Activated T-helper 9 cell treated with anti-CD3 and anti-CD28 coated beads, Interleukin-2, amount 50 U/mL, for 16 hours (primary cell): ENCODE measurements around the gene PIGT.
A peak's percentile ranks its signal among the peaks of the same experiment; 100 is the strongest.

Experiments
- DNase-seq: peaks from one replicate; pipeline ENCODE4 v3.0.0-alpha.2; 2020; ENCODE audit warnings: low read depth

The PIGT gene

DNA sequence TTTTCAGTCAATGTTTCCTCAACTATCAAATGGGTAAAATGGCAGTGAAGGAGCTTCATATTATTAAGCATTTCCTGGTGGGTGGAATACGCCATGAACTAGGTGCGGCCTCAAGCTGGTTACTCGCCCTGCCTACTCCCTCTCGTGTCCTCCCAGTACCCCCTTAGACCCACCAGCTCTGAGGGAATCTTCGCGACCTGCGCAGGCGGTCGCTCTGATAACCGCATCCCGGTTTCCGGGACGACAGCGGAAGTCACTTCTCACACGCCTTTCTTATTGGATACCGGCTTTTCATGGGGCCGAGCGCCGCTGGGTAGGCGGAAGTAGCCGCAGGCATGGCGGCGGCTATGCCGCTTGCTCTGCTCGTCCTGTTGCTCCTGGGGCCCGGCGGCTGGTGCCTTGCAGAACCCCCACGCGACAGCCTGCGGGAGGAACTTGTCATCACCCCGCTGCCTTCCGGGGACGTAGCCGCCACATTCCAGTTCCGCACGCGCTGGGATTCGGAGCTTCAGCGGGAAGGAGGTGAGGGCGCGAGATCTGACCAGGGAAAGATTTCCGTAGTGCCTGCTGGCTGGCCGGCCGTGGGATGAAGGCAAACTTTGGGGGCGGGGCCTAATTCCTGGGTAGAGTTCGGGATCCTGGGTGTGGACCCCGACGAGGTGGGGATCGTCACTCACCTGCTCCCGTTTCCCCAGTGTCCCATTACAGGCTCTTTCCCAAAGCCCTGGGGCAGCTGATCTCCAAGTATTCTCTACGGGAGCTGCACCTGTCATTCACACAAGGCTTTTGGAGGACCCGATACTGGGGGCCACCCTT, at the start of gene PIGT:
TSS of gene PIGT (plus strand) at position 320 of the 816 bp plus-strand sequence. CDS start at position 336, 16 bp downstream.
- peak; percentile 83 for DNase-seq

DNA sequence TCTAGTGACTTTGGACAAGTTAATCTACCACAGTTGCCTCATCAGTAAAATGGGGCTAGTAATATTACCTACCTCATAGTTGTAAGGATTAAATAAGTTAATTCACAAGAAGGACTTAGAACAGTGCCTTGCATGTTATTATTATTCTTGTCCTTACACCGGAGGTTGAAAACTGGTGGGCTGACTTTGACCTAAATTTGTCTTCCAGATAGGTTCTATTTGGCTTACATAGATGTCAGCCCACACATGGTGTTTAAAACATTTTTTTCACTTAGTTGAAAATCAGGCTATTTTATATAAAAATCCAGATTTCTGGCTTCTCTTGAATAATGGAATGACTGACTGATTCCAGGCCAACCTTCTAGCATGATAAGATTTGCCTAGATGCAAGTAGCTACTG, 49.7 kb upstream of the PIGT start:
- no peak for DNase-seq

DNA sequence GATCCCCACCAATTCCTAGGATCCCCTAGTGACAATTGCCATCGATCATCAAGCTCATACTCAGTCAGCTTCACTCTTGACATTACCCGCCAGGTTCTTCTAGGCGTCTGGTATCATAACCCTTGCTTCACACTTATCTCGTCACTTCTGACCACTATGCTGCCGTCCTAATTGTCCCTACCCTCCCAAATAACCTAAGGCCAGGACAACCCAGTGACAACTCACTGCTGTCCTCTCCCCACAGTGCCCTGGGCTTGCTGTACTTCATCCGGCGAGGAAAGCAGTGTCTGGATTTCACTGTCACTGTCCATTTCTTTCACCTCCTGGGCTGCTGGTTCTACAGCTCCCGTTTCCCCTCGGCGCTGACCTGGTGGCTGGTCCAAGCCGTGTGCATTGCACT, 49.3 kb upstream of the PIGT start:
- DNase-seq, result no peak

GRCh38 chr20:45367126-45367525, 48.8 kb upstream of the PIGT start:
- no peak for DNase-seq

GRCh38 chr20:45368221-45368980, 47.5 kb upstream of the PIGT start:
- no peak for DNase-seq

GRCh38 chr20:45370571-45371160, 45.3 kb upstream of the PIGT start:
- no peak for DNase-seq

DNA sequence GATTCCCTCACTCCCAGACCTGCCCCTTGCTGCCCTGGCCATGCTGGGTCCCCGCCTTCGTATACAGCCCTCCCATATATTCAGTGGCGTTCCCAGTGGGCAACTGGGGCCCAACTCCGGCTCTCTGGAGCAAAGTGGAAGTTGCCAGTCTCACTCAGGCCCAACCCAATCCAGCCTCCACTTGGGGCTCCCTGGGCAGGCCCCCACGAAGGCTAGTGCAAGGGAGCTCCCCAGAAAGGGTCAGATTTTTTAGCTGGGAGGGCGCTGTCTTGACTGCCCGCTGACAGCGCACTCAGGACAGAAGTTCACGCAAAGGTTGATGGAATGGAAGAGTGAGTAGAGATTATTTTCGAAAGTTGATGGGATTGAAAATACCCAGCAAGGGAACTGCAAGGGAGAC, 43.7 kb upstream of the PIGT start:
- no peak for DNase-seq

GRCh38 chr20:45372646-45373352, 43.1 kb upstream of the PIGT start:
- no peak for DNase-seq

DNA sequence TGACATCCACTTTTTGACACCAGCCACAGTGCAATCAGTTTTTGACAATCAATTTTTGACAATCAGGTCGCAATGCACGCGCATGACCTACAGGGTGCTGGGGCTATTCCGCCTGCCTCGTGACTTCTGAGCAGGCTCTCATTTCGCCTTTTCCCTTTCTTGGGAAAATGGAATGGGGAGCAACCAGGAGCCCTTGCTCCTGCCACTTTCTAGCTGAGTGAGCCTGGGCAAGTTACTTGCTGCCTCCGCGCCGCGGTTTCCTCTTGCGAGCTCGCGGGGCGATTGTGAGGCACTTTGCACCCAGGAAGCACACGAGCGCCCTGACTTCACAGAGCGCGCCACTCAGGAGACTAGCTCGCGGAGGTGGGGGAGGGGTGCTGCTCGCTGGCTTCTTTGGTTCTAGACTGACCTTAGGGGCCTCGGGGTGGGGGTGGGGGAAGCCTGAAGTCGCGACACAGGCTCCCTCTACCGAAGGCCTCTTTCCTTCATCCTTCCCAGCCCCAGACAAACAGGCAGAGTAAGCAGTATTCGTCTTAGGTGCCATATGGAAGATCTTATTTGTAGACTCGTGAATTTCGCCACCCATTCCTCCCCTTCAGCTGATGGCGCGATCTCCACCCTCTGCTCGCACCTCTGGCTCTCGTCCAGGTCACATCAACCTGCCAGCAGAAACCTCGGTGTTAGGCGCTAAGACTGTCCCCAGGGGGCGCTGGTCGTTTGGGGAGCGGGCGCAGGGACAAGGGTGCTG, 42.4 kb upstream of the PIGT start:
- DNase-seq, result peak; percentile 85

- no peak for DNase-seq
Observed at GRCh38 chr20:45374101-45374467, 41.9 kb upstream of the PIGT start.

GRCh38 chr20:45374966-45375365, 41.0 kb upstream of the PIGT start:
- no peak for DNase-seq

GRCh38 chr20:45377269-45377668, 38.7 kb upstream of the PIGT start:
- no peak for DNase-seq

DNA sequence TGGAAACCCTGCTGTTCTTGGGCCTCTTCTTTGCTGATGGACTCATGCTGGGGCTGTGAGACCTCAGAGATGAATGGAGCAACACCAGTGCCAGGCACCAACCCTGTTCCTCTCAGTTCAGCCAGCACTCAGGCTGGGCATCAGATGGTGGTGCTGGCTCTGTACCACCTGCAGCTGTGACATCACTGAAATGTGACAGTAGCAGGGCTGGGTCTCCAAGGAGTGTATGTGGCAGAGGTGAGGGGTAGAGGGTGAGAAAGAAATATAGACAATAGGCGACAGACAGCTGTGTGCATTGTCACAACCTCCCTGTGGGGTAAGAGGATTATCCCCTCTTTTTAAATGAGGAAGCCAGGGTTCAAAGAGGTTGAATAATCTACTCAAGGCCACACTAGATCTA, 37.8 kb upstream of the PIGT start, which contains the start of gene TP53TG5:
TSS of gene TP53TG5 (minus strand) at position 135 of the 400 bp plus-strand sequence. CDS start at position 46, 89 bp downstream.
- no peak for DNase-seq

DNA sequence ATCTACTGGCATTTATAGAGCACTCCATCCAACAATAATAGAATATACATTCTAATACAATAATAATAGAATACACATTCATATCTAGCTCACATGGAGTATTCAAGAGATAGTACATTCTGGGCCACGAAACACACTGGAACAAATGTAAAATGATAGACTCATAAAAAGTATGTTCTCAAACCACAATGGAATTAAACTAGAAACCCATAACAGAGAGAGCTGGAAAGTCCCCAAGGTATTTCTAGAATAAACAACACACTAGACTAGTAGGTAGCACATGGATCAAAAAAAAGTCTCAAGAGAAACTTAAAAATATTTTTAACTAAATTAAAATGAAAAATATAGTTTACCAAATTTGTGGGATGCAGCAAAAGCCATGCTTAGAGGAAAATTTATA, 28.7 kb upstream of the PIGT start:
- DNase-seq, result no peak

- no peak for DNase-seq
Observed at GRCh38 chr20:45390931-45391330, 25.0 kb upstream of the PIGT start.

DNA sequence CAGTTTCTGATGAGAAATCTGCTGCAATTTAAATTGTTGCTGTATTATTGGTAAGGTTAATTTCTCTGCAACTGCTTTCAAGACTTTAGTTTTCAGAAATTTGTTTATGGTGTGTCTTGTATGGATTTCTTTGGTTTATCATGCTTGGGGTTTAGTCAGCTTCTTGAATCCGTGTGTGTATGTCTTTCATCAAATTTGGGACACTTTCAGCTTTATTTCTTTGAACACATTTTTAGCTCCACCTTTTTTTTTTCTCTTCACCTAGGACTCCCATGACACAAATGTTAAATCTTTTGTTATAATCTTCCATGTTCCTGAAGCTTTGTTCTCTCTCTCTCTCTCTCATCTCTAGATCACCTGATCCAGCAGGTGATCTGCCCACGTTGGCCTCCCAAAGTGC, 24.4 kb upstream of the PIGT start:
- DNase-seq, result no peak

DNA sequence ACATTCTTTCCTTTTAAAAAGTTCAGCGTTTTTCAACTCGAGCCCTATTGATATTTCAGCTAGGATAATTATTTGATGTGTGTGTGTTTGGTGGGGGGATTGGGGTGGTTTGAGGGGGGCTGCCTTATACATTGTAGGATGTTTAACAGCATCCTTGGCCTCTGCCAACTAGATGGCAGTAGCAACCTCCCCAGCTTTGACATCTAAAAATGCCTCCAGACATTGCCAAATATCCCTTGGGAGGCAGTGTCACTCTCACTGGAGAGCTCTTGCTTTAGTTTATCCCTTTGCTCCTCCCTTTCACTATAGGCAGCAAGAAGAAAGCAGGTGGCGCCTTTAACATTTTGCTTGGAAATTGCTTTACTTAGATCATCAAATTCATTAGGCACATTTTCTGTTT, 23.2 kb upstream of the PIGT start:
- DNase-seq, result no peak

- no peak for DNase-seq
Observed at GRCh38 chr20:45394221-45395113, 21.5 kb upstream of the PIGT start.

DNA sequence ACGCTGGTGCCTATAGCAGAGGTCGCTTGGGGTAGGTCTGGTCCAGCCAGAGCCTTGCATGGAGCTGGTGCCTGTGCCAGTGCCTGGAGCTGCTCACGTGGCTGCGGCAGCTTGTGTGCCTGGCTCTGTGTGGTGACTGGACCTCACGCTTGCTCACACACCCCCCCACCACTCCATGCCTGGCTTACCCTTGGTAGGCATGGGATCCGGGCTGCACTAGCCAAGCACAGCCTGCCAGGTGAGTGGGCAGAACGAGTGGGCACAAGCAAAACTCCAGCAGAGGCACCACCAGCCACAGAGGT, 20.9 kb upstream of the PIGT start:
- no peak for DNase-seq

DNA sequence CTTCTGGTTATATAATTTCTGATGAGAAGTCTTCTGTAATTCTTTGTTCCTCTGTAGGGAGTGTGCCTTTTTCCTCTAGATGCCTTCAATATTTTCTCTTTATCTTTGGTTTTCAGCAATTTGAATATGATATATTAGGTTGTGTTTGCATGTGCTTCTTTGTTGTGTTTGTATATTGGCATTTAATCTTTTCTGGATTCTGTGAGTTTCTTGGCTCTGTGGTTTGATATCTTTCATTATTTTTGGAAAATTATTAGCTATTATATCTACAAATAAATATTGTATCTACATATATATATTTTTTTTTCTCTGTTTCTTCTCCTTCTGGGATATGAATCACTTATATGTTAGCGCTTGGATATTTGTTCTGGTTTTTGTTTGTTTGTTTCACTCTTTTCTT, 16.9 kb upstream of the PIGT start:
- DNase-seq, result no peak
